ENCODE measurements around the gene PABPN1L. TPM values are rescaled to one million over a fixed set of nuclear protein-coding genes. Genes with fewer than 3 reads are reported as not detected.

PABPN1L gene
- total and polyA plus RNA-seq, 2 donors (not counting 1 experiment from before 2014, with no cell fraction given): 0.21 to 0.84 TPM

DNA sequence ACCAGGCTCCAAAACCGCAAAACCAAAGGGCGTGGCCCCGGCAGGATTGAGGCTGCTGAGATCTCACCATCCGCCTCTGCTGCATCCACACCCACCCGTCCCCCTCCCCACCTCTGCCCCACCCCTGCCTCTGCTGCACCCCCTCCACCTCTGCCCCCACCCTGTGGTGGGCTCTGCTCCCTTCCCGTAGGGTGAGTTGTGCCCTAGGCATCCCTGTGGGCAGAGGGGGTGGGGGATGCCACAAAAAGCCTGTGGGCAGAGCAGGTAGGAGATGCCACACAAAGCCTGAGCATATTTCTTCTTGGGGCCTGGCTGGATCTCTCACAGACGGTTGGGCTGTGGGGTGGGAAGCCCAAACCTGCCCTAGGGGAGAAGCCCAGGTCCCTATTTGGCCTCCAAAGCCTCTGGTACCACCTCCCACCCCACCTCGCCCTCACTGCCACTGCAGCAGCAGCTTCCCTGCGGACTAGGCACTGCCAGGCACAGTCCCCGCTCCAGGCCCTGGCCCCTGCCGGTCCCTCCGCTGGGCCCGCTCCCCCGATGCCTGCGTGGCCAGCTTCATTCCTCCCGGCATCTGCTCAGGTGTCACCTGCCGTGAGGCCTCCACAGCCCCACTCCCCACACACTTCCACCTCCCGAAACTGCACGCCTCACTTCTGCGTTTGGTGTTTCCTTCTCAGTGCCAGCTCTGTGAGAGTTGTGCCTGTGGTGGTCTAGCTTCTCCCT lies 11.3 kb upstream of the PABPN1L start:
- Histone ChIP-seq H3K27me3 (replicated peaks in 1 of 4; ENCODE audit: control extremely low read depth in 1 of 4, control insufficient read depth in 3 of 4, insufficient read depth in 4 of 4, low read length in 3 of 4) (no peaks in the 10 kb centered on the region), H3K4me2 (replicated peaks; ENCODE audit: low read depth, low read length, poor library complexity, severe bottlenecking) (no peak overlapping the region), H3K36me3 (replicated peaks in 1 of 2; ENCODE audit: control extremely low read depth in 1 of 2, control insufficient read depth in 1 of 2, extremely low read depth in 1 of 2, insufficient read depth in 2 of 2, low read length in 1 of 2) (peaks cover 0 to 59% of the 10 kb centered on the region in 2 experiments), H4K20me1 (ENCODE audit: control insufficient read depth, insufficient read depth, low read length, poor library complexity, severe bottlenecking) (peaks cover 88% of the 10 kb centered on the region), H3K4me3 (ENCODE audit: control extremely low read depth in 1 of 5, extremely low read depth in 1 of 5, insufficient read depth in 1 of 5, low read depth in 2 of 5, low read length in 4 of 5) (no peak overlapping the region), H3K4me1 (ENCODE audit: control insufficient read depth in 2 of 2, insufficient read depth in 2 of 2, low read length in 2 of 2) (peaks cover 0 to 8% of the 10 kb centered on the region in 2 donors), H3K79me2 (ENCODE audit: control insufficient read depth, insufficient read depth, low read length) (no peaks in the 10 kb centered on the region), H3K9me3 (ENCODE audit: control extremely low read depth in 1 of 3, control insufficient read depth in 2 of 3, insufficient read depth in 1 of 3, low read length in 2 of 3) (peaks cover 0 to 15% (median 0%) of the 10 kb centered on the region in 3 donors), H3K27ac (ENCODE audit: low read length in 2 of 2) (no peak overlapping the region), H3K9ac (ENCODE audit: low read length) (no peak overlapping the region), H2AFZ (ENCODE audit: insufficient read depth, low read depth, low read length, poor library complexity, severe bottlenecking) (no peak overlapping the region)
- Mint-ChIP-seq H3K4me1 (peaks cover 5% of the 10 kb centered on the region), H3K9me3 (ENCODE audit: insufficient read depth) (no peaks in the 10 kb centered on the region), H3K27ac (no peak overlapping the region), H3K27me3 (no peaks in the 10 kb centered on the region), H3K4me3 (no peak overlapping the region)
- no peak for ATAC-seq (ENCODE audit: low read depth)
- intact Hi-C loops (cut with micrococcal nuclease): no loop called here
- ChIA-PET POLR2A (no interaction called here), CTCF (no interaction called here)
- DNase-seq: no peak
- no peak for TF ChIP-seq EZH2 (IDR thresholded peaks at IDR 0.05; ENCODE audit: borderline replicate concordance, insufficient read depth, low read depth, low read length, poor library complexity, severe bottlenecking)
- TF ChIP-seq, protein P1, sequence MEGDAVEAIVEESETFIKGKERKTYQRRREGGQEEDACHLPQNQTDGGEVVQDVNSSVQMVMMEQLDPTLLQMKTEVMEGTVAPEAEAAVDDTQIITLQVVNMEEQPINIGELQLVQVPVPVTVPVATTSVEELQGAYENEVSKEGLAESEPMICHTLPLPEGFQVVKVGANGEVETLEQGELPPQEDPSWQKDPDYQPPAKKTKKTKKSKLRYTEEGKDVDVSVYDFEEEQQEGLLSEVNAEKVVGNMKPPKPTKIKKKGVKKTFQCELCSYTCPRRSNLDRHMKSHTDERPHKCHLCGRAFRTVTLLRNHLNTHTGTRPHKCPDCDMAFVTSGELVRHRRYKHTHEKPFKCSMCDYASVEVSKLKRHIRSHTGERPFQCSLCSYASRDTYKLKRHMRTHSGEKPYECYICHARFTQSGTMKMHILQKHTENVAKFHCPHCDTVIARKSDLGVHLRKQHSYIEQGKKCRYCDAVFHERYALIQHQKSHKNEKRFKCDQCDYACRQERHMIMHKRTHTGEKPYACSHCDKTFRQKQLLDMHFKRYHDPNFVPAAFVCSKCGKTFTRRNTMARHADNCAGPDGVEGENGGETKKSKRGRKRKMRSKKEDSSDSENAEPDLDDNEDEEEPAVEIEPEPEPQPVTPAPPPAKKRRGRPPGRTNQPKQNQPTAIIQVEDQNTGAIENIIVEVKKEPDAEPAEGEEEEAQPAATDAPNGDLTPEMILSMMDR (IDR thresholded peaks at IDR 0.05): no peak
- 94% methylated on average over 17 of the region's 20 CpGs for WGBS (ENCODE audit: insufficient coverage)

DNA sequence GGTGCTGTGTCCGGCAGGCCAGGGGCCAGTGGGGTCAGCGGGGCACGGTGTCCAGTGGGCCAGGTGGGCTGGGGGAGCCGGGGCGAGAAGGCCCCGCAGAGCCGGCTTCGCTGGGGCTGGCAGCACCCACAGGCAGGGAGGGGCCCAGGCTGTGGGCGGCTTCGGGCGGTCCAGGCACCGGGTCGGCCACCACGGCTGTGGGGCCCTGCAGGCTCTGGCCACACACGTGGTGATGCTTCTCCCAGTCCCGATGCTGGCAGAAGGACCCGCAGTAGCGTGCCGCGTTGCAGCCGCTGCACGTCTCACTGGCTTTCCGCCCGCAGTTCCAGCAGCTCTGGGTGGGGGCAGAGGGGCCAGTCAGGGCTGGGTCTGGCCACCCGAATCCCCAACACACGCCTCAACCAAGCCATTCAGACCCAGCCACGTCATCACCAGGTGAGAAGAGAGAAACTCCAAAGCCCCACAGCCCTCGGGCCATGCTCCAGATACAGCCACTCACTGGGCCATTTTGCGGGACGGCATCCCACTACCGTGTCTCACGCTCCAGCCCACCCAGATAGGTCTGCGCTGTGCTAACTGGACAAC lies 10.6 kb upstream of the PABPN1L start:
- ChIA-PET CTCF (no interaction called here), POLR2A (no interaction called here)
- no peaks in the 10 kb centered on the region for H3K9me3 Mint-ChIP-seq (ENCODE audit: insufficient read depth)
- H4K20me1 ChIP-seq (ENCODE audit: control insufficient read depth, insufficient read depth, low read length, poor library complexity, severe bottlenecking): peaks cover 85% of the 10 kb centered on the region
- H3K27me3 ChIP-seq (replicated peaks in 1 of 4; ENCODE audit: control extremely low read depth in 1 of 4, control insufficient read depth in 3 of 4, insufficient read depth in 4 of 4, low read length in 3 of 4): no peaks in the 10 kb centered on the region
- peaks cover 0 to 9% (median 0%) of the 10 kb centered on the region in 3 donors for H3K9me3 ChIP-seq (ENCODE audit: control extremely low read depth in 1 of 3, control insufficient read depth in 2 of 3, insufficient read depth in 1 of 3, low read length in 2 of 3)
- H3K27ac Mint-ChIP-seq: peak overlapping the region; percentile 20
- no peak overlapping the region for H2AFZ ChIP-seq (ENCODE audit: insufficient read depth, low read depth, low read length, poor library complexity, severe bottlenecking)
- WGBS (ENCODE audit: insufficient coverage): 97% methylated on average over 33 of the region's 33 CpGs
- no peaks in the 10 kb centered on the region for H3K27me3 Mint-ChIP-seq
- no peak overlapping the region for H3K27ac ChIP-seq (ENCODE audit: low read length in 2 of 2)
- H3K36me3 ChIP-seq (replicated peaks in 1 of 2; ENCODE audit: control extremely low read depth in 1 of 2, control insufficient read depth in 1 of 2, extremely low read depth in 1 of 2, insufficient read depth in 2 of 2, low read length in 1 of 2): peaks cover 0 to 52% of the 10 kb centered on the region in 2 experiments
- no peak overlapping the region for H3K4me3 Mint-ChIP-seq
- no peak overlapping the region for H3K4me3 ChIP-seq (ENCODE audit: control extremely low read depth in 1 of 5, extremely low read depth in 1 of 5, insufficient read depth in 1 of 5, low read depth in 2 of 5, low read length in 4 of 5)
- no peaks in the 10 kb centered on the region for H3K79me2 ChIP-seq (ENCODE audit: control insufficient read depth, insufficient read depth, low read length)
- DNase-seq (no peak), ATAC-seq (ENCODE audit: low read depth) (no peak)
- intact Hi-C loops (cut with micrococcal nuclease): no loop called here
- H3K4me1 ChIP-seq (ENCODE audit: control insufficient read depth in 2 of 2, insufficient read depth in 2 of 2, low read length in 2 of 2): peaks cover 0 to 3% of the 10 kb centered on the region in 2 donors
- TF ChIP-seq, protein P1 (IDR thresholded peaks at IDR 0.05): no peak
- no peak for TF ChIP-seq EZH2 (IDR thresholded peaks at IDR 0.05; ENCODE audit: borderline replicate concordance, insufficient read depth, low read depth, low read length, poor library complexity, severe bottlenecking)
- no peaks in the 10 kb centered on the region for H3K4me1 Mint-ChIP-seq
- H3K4me2 ChIP-seq (replicated peaks; ENCODE audit: low read depth, low read length, poor library complexity, severe bottlenecking): no peak overlapping the region
- H3K9ac ChIP-seq (ENCODE audit: low read length): no peak overlapping the region
